ENCODE measurements around the gene ATG4C. TPM values are rescaled to one million over a fixed set of nuclear protein-coding genes. Genes with fewer than 3 reads are reported as not detected.
"Not testable (repeated sequence)": the region's sequence is repeated elsewhere in the genome, so short reads cannot be mapped to it uniquely, and the experiment has no call there.

ATG4C gene
- 14.0 TPM for total RNA-seq
- long read RNA-seq, transcript ATG4C-201 (11 exons, 2,938 nt): minor isoform, 6 of 23 reads
- long read RNA-seq, transcript ATG4C-203 (11 exons, 2,890 nt): major isoform, 11 of 23 reads
- long read RNA-seq, partial matches to known transcripts: 2 of 23 reads
- long read RNA-seq, other reads (novel, unspliced or antisense): 4 of 23 reads

GRCh38 chr1:62783736-62784508 is at the start of gene ATG4C:
TSS of gene ATG4C (plus strand) at chr1:62784132. CDS start at chr1:62803787, 19,655 bp downstream.
- ATAC-seq (peak; percentile 99 to 100), DNase-seq (peak; percentile 97)
- Histone ChIP-seq H3K4me3 (peak within 1 kb of the TSS; percentile 83), H3K27me3 (ENCODE audit: low read depth) (no peaks in the 10 kb centered on the region), H3K9me3 (no peaks in the 10 kb centered on the region), H3K36me3 (no peaks in the 10 kb centered on the region), H3K27ac (peak within 1 kb of the TSS; percentile 94), H3K4me1 (peaks cover 16% of the 10 kb centered on the region)
- intact Hi-C loops (cut with DNase I): no loop called here
- TF ChIP-seq CTCF (IDR thresholded peaks at IDR 0.05): no peak

- intact Hi-C loops (cut with DNase I): no loop called here
- Histone ChIP-seq H3K4me1 (no peaks in the 10 kb centered on the region), H3K4me3 (no peak overlapping the region), H3K27me3 (ENCODE audit: low read depth) (no peaks in the 10 kb centered on the region), H3K27ac (no peak overlapping the region), H3K9me3 (no peaks in the 10 kb centered on the region), H3K36me3 (no peaks in the 10 kb centered on the region)
- ATAC-seq (no peak), DNase-seq (no peak)
- no peak for TF ChIP-seq CTCF (IDR thresholded peaks at IDR 0.05)
Observed at GRCh38 chr1:62735491-62736171, 48.3 kb upstream of the ATG4C start.

GRCh38 chr1:62740701-62741100 is 43.2 kb upstream of the ATG4C start:
- not testable (repeated sequence) for H3K36me3 ChIP-seq; DNase-seq; H3K4me1 ChIP-seq; H3K27me3 ChIP-seq (ENCODE audit: low read depth); H3K9me3 ChIP-seq; ATAC-seq; H3K4me3 ChIP-seq; H3K27ac ChIP-seq
- intact Hi-C loops (cut with DNase I): loop anchor here (10.0 kb wide), 2 partner anchors 96 to 236 kb away; no protein-coding TSS in a partner anchor

- DNase-seq (no peak), ATAC-seq (no peak)
- no peaks in the 10 kb centered on the region for H3K27me3 ChIP-seq (ENCODE audit: low read depth)
- no peaks in the 10 kb centered on the region for H3K9me3 ChIP-seq
- no peak for TF ChIP-seq CTCF (IDR thresholded peaks at IDR 0.05)
- intact Hi-C loops (cut with DNase I): loop anchor here (10.0 kb wide), 2 partner anchors 100 to 240 kb away; no protein-coding TSS in a partner anchor
- H3K4me1 ChIP-seq: no peaks in the 10 kb centered on the region
- H3K27ac ChIP-seq: no peak overlapping the region
- no peak overlapping the region for H3K4me3 ChIP-seq
- H3K36me3 ChIP-seq: no peaks in the 10 kb centered on the region
Observed at GRCh38 chr1:62744611-62745577, 39.0 kb upstream of the ATG4C start.

- no peaks in the 10 kb centered on the region for H3K36me3 ChIP-seq
- H3K4me3 ChIP-seq: peak overlapping the region; percentile 9
- no peaks in the 10 kb centered on the region for H3K9me3 ChIP-seq
- no peaks in the 10 kb centered on the region for H3K4me1 ChIP-seq
- no peaks in the 10 kb centered on the region for H3K27me3 ChIP-seq (ENCODE audit: low read depth)
- ATAC-seq (peak in 1 of 2 donors; percentile 56), DNase-seq (no peak)
- H3K27ac ChIP-seq: no peak overlapping the region
- TF ChIP-seq CTCF (IDR thresholded peaks at IDR 0.05): peak; percentile 60
- intact Hi-C loops (cut with DNase I): loop anchor here (10.0 kb wide), 2 partner anchors 101 to 241 kb away; no protein-coding TSS in a partner anchor
Observed at GRCh38 chr1:62746086-62746808, 37.7 kb upstream of the ATG4C start.

All from lower lobe of right lung (tissue), 2 donors.